OCI-LY1 (cell line): ENCODE measurements around the gene GOLGA6L7.
"Not testable (repeated sequence)": the region's sequence is repeated elsewhere in the genome, so short reads cannot be mapped to it uniquely, and the experiment has no call there.

Source experiments
- EZH2 ChIP-seq: fragments of 200-600 bp; sonication (generic), shearing (Covaris generic); IDR thresholded peaks from 2 replicates; pipeline ENCODE4 v1.8.0; 2017; ENCODE audit warnings: borderline replicate concordance, mixed run types, mild to moderate bottlenecking, antibody characterized with exemption, low read length, moderate library complexity, mixed read lengths
- TF ChIP-seq, protein P1 (sequence below): fragments of 200-600 bp; sonication (generic), shearing (Covaris generic); IDR thresholded peaks from 2 replicates; pipeline ENCODE4 v1.5.1; 2017; ENCODE audit warnings: mild to moderate bottlenecking, antibody characterized with exemption, low read length, moderate library complexity, mixed read lengths

DNA sequence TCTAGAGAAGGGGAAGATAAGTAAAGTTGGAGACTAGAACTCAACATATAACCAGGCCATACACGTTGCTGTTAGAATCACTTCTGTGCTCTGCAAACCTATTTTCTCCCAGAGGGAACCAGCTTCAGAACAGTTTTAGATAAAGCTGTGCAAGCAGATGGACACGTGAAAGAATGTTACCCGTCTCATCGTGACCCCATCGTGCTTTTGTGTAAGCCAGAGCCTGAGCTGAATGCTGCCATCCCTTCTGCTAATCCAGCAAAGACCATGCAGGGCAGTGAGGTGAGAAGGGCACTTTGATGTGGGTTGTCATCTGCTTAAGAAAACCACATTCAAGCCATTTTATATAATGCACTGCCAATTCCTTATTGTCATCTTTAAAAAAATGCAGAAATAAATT is 40.3 kb downstream of the GOLGA6L7 start:
- TF ChIP-seq, protein P1, sequence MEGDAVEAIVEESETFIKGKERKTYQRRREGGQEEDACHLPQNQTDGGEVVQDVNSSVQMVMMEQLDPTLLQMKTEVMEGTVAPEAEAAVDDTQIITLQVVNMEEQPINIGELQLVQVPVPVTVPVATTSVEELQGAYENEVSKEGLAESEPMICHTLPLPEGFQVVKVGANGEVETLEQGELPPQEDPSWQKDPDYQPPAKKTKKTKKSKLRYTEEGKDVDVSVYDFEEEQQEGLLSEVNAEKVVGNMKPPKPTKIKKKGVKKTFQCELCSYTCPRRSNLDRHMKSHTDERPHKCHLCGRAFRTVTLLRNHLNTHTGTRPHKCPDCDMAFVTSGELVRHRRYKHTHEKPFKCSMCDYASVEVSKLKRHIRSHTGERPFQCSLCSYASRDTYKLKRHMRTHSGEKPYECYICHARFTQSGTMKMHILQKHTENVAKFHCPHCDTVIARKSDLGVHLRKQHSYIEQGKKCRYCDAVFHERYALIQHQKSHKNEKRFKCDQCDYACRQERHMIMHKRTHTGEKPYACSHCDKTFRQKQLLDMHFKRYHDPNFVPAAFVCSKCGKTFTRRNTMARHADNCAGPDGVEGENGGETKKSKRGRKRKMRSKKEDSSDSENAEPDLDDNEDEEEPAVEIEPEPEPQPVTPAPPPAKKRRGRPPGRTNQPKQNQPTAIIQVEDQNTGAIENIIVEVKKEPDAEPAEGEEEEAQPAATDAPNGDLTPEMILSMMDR = not testable (repeated sequence)
- TF ChIP-seq EZH2 = not testable (repeated sequence)
